Choroid plexus epithelial cell (primary cell): Measurements from ENCODE around the gene INPP5J.

Source experiments
- DNase-seq: peaks from one replicate; pipeline ENCODE4 v3.0.0-alpha.2; 2010; ENCODE audit warnings: low read depth
- H3K4me3 ChIP-seq: 2 replicates; pipeline ENCODE4 v1.5.1; 2011; ENCODE audit warnings: low read depth, mild to moderate bottlenecking, control low read depth, low read length, moderate library complexity
- CTCF ChIP-seq: conservative IDR thresholded peaks from 2 replicates; pipeline ENCODE4 v1.5.1; 2011; ENCODE audit warnings: low read depth, mild to moderate bottlenecking, control low read depth, inconsistent platforms, low read length, moderate library complexity

Gene INPP5J

GRCh38 chr22:31127181-31127772 lies 4.5 kb downstream of the INPP5J start:
- TF ChIP-seq CTCF: no peak
- no peak for DNase-seq
- H3K4me3 ChIP-seq: no peak overlapping the region

DNA sequence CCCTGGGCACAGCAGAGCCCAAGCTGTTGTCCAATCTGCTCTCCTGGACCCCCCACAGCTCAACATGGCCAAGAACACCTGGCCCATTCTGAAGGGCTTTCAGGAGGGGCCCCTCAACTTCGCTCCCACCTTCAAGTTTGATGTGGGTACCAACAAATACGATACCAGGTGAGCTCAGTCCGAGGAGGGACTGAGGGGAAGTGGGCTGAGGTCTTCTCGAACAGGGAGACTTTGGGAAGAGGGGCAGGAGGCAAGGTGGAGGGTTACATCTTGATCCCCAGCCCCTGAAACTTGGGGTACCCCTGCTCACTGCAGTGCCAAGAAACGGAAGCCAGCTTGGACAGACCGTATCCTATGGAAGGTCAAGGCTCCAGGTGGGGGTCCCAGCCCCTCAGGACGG lies 5.4 kb downstream of the INPP5J start:
- TF ChIP-seq CTCF: no peak
- no peak overlapping the region for H3K4me3 ChIP-seq
- DNase-seq: no peak

DNA sequence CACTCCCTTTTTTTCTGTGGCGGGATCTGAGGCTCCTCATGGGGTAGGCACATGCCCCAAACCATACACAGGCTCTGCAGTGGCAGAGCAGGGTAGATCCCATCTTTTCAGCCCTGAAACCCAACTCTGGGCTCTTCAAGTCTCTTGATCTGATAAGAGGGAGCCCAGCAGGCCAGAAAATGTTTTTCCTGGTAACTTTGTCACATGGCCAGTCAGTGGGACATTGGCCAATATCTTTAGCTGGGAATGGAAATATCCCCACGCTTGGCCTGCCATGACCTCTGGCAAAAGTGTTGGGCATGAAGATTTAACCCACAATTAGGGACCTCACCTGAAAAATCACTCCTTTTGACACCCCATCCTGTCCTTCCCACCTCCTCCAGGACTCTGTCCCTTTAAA lies 8.1 kb downstream of the INPP5J start:
- no peak for DNase-seq
- no peak overlapping the region for H3K4me3 ChIP-seq
- no peak for TF ChIP-seq CTCF

DNA sequence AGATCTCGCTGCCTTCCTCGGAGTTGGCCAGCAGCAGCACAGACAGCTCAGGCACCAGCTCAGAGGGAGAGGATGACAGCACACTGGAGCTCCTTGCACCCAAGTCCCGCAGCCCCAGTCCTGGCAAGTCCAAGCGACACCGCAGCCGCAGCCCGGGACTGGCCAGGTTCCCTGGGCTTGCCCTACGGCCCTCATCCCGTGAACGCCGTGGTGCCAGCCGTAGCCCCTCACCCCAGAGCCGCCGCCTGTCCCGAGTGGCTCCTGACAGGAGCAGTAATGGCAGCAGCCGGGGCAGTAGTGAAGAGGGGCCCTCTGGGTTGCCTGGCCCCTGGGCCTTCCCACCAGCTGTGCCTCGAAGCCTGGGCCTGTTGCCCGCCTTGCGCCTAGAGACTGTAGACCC lies 11.1 kb downstream of the INPP5J start:
- no peak for TF ChIP-seq CTCF
- no peak overlapping the region for H3K4me3 ChIP-seq

GRCh38 chr22:31134688-31135087 lies 11.9 kb downstream of the INPP5J start:
- no peak overlapping the region for H3K4me3 ChIP-seq
- no peak for TF ChIP-seq CTCF
- DNase-seq: no peak

More for the DNA sequence above, 11.1 kb downstream of the INPP5J start:
- DNase-seq: no peak

DNA sequence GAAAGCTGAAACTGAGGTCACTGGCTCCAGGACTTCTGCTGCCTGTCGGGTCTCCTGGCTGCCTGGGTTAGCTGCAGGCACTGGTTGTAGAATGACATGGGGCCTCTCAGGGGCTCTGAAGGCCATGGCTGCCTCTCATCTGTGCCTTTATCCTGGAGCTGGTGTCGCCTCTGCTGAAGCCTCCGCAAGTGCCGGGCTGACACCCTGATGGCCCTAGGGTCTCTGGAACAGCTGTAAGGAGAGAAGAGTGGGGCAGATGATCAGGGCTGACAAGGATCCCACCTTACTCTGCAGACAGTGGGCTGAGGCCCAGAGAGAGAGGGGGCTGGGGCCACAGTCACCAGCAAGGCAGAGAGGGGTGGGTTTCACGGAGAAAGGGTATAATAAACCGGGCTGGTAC lies 12.9 kb downstream of the INPP5J start:
- no peak overlapping the region for H3K4me3 ChIP-seq
- no peak for TF ChIP-seq CTCF
- no peak for DNase-seq

DNA sequence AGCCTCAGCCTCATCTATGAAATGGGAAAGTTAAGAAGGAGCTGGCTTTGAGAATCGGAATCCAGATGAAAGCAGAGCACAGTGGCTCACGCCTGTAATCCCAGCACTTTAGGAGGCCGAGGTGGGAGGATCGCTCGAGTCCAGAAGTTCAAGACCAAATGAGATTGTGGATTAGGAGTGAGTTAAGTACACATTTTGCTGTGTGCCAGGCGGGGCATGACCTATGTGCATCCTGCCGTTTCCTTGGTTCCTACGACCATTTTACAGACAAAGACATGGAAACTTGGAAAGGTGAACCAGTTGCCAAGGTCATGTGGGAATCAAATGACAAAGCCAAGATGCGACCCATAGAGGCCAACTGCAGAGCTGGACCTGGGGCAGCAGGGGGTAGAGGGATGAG lies 13.4 kb downstream of the INPP5J start:
- no peak for DNase-seq
- no peak for TF ChIP-seq CTCF
- H3K4me3 ChIP-seq: no peak overlapping the region
